GM18507 (cell line): Measurements from ENCODE around the gene LRCH1.

Experiments
- DNase-seq: peaks from one replicate; pipeline ENCODE4 v3.0.0; 2011; ENCODE audit warnings: low read depth; ENCODE audit not compliant: insufficient read length; ENCODE audit errors: extremely low spot score
- FAIRE-seq: peaks from 2 replicates; lab custom pipeline; 2011; peaks lifted over from hg19 to GRCh38; lab: Jason Lieb, UNC

LRCH1 gene

DNA sequence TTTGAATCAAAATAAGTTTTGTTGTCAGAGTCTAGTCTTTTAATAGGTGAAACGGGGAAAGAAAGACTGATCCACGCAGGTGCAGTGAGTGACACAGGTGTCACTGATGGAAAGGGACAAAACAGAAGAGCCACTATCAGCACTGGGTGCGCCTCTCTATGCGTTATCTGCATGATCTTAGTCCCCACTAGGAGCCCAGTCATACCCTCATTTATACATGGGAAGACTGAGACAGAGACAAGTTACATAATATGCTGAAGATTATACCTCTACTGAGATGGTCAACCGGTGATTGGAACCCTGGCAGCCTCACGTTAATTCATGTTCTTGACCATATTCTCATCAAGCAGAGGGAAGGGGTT, 3.4 kb downstream of the LRCH1 start:
- FAIRE-seq = no peak
- DNase-seq = no peak

DNA sequence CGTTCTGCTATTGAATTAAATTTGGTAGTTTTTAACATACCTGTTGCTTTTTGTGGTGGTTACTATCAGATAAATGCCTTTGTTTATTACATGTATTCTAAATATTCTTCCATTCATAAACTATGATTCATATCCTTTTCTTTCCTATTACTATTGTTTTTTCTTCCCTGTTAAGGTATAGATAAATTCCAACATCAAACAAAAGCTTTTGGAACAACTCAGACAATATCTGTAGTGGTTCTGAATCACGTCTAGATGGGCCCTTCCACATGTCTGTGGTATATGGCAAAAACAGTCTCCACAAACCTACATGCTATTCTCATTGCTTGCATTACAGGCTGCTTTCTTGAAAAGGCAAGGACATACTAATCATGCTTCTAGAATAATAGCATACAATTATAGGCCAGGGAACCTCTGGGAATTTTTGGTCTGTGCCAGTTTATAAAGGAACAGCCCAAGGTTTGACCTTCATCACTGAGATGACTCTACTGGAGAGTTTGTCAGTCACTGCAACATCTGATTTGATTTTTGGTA, 6.4 kb downstream of the LRCH1 start:
- DNase-seq = no peak
- no peak for FAIRE-seq

DNA sequence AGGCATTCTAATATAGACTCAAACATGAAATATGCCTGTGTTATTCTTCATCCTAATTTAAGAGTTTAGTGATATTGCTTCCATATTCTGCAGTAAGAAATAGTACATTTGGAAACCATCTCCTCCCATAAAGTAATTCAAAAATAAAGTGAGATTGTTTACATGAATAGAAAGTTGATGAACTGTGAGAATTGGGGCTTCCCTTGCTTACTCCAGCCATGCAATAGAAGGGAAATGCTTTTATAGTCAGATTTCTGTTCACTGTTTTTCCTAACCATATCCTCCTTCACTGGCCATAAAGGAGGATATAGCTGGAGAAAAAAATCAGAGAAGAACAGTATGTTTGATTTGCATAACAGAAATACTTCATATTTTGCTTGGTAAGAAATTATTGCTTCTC, 7.8 kb downstream of the LRCH1 start:
- no peak for FAIRE-seq
- DNase-seq = no peak

DNA sequence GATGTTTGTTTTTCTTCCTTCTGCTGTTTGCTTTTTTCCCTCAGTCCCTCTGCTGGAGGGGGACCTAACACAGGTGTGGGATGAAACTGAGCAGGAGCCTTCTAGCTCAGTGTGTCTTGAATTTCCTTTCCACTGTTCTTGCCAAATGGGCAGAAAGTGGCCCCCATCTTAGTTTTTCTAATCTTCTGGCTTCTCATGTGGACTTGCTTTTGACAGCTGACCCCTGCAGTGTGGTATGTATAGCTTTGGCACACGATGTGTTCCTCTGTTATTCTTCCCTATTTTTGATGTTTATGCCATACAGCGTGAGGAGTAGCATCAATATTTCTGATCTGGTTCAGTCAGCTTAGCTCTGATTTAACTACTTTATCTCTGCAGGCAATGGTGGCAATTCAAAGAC, 8.3 kb downstream of the LRCH1 start:
- FAIRE-seq (peak; percentile 9), DNase-seq (no peak)

DNA sequence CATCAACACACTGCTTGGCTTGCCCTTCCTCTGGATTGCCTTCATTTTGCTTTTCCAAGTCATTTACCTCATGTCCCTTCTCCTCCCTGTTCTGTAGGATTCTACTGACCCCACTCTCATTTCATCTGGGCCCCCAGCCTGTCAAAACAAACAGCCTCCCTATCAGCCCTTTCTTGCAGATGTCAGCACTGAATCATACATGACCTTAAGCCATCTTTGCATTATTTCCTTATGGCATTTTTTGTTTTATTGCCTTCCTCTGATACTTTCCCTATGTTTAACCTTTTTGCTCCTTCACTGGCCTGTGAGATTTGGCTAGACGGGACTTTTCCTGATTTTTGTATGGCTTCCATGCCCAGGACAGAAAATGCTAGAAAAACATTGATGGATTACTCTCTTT, 8.7 kb downstream of the LRCH1 start:
- DNase-seq = no peak
- no peak for FAIRE-seq

DNA sequence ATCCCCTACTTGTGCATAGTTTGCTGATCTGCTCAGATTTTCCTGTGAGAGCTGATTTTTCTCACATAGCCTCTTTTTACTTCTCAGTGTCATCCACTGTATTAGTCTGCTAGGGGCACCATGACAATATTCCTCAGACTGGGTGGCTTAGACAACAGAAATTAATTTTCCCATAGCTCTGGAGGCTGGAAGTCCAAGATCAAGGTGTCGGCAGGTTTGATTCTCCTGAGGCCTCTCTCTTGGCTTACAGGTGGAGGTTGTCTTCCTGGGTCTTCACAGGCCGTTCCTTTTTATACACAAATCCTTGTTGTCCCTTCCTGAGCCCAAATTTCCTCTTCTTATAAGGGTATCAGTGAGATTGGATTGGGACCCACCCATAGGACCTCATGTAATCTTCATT, 9.2 kb downstream of the LRCH1 start:
- FAIRE-seq (no peak), DNase-seq (no peak)

DNA sequence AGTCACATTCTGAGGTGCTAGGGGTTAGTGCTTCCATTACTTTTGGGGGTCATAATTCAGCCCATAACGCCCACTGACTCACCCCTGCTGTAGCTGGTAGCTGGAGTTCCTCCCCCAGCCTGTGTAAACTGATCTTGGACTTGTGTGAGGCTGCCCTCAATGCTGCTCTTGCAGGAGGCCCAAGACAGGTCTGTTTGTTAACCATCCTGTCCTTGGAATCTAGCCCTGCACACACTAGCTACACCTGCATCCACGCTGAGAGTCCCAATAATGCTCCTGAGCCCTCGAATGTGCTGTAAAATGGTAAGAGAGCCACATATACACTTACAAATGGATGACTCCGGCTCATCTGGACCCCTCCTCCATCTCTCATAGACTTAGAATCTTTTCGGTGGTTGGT, 9.6 kb downstream of the LRCH1 start:
- FAIRE-seq (no peak), DNase-seq (no peak)

DNA sequence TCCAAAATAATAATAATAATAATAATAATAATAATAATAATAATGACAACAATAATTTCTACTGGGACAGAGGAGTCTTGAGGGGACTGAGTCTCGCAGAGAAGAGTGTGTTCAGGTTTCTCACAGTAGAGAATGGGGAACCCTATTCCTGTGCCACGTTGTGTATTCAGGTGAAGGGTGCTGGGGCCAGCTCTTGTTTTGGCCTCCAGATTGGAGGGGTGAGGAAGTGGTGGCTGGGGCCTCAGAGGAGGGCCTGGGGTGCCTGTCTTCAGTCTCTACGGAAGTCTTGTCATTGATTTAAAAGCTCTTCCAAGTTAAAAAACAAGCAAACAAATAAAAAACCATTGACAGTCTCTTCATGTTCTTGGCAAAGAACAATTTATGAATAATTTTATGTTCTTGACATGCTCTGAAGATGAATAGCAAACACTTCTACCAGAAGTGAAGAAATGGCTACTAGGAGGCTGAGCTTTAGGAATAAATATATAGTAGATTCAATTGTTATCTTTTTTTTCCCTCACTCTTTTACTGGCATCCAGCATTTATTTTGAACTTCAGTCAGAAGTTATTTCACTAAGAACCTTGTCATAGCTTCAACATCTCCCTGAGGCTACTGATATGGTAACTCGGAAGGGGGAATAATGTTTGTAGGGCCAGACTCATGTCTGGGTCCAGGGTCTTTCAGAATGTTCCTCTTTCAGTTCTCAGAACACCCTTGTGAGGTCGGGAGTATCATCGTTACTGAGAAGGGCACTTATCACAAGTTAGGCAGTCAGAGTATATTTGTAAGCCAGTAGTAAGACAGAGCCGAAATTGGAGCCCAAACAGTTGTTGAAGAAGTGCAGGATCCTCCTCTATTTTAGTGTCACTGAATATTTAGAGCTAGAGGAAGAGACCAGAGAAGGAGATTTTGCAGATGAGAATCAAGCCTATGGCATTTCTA, 13.1 kb downstream of the LRCH1 start:
- DNase-seq (no peak), FAIRE-seq (peak; percentile 78)

DNA sequence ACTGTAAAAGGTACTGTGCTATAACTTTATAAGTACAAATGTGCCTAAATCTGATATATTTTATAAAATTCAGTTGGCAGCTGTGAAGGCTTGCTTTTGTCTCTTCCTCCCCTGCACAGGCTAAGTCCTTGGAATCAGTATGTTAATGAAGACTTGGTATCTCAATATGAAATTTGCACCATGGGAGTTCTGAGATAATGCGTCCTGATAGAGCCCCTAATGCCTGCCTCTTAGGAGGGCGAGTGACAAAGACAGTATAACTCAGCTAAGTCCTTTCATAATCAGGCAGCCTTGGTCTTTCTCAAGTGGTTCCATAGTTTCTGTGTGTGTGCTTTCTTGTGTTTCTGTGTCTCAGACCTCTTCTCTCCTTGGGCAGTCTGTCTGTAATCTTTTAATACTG, 14.7 kb downstream of the LRCH1 start:
- DNase-seq = no peak
- no peak for FAIRE-seq

DNA sequence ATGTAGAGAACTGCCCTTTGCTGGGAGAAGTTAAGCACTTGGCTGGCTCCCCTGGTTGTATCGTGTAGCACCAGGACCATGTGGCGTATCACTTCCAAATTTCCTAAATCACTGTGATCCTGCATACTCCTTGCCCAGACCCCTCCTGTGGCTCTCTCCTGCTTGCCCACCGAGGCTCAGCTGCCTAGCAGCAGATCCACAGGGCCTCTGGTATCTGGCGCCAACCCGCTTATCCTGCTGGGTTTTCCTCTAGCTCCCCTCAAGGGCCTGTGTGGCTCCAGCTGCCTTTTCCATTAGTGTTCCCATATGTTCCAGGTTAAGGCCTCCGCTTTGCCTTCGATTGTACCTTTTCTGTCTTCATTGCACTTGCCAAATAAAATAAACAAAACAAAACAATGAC, 16.5 kb downstream of the LRCH1 start:
- FAIRE-seq = no peak
- DNase-seq = no peak

DNA sequence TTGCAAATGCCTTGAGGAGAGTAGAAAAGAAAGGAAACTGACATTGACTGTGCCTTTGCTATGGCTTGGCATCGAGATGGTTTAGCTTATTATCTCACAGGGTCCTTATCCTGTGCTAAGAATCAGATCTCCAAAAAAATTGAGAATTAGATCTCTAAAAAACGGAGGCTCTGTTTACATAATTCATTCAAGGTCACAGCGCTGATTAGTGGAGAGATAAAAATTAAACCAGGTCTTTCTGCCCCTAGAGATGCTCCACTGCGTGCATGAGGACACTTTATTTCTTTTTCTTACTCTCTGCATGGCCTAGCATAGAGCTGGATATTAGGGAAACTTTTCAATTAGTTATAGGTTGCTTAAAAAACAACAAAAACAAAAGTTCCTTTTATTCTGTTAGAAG, 17.3 kb downstream of the LRCH1 start:
- no peak for FAIRE-seq

DNA sequence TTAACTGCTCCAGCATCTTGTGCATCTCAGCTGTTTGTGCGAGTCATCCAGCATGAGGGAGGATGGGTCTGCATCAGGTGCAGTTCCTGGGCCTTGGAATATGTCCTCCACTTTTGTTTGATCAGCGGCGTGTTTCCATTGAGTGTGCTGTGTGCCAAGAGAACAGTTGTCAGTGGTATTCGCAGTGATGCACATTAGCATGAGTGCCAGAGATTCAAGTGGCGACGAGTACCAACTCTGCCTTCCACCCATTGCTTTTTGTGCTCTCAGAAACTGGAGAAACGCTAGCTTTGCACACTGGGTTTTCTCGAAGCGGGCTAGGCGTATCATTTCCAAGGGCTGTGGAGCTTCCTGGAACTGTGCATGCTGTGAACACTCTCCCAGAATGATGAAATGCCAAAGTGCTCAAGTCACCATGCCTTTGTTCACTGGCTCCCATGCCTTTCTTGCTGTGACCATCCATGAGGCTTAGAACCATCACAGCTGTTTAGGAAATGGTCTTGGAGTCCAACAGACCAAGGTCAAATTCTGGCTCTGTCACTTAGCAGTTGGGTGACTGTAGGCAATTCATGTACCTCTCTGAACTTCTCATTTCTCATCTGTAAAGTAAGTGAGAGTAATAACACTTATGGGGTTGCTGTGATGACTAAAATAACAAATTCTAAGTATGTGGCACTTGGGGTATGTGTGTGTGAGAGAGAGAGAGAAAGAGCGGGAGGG, 18.4 kb downstream of the LRCH1 start:
- FAIRE-seq (peak; percentile 74), DNase-seq (no peak)

More for the DNA sequence above, 17.3 kb downstream of the LRCH1 start:
- no peak for DNase-seq

DNA sequence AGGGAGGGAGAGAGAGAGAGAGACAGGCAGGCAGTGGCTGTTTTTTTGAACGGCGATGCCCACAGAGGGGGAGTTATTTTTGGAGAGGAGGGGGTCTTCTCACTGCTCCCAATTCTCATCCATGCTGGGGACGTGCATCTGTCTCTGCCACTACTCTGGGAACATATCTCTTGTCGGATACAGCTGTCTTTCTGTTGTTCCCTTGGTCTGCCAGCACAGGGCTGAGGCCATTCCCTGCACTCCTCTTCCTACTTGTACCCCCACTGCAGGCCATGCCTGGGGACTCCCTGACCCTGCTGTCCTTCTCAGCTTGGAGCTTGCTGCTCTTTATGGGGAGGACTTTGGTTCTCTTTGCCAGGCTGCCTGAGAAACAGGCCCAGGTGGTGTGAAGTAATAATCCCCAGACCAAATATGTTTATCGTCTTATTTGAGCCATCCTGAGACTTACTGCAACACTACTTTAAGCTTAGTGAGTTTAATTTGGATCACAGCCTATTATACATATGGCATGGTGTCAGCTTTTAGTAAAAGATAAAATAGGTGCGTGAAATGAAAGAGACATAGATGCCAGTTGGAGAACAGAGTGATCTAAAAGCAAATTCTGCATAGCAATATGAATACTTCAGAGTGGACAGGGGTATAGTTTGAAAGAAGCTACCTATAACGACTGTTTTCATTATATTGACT, 19.1 kb downstream of the LRCH1 start:
- FAIRE-seq = no peak

DNA sequence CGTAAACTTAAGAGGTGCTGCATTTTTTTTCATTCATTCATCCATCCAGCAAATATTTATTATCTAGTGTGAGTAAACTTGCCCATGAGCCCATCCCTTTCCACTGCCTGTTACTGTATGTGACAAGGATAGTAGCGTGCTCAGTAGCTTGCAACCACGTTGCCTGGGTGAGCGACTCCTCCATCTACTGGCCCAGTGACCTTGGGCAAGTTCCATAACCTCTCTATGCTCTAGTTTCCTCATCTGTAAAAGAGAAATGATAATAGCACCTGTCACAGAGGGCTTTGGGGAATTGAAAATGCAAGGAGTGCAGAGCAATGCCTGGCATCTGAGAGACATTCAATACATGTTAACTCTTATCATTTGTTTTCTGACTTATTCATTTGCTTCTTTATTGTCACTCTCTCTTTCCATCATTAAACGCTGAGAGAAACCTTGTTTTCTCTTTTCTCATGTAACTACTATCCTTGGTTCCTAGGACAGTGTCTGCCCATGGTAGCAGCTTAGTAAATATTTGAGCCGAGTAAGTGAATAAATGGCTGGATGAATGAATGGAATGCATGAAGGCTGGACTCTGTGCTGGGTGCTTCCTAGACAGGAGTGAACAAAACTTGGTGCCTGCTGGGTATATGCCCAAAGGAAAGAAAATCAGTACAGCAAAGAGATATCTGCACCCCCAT, 19.9 kb downstream of the LRCH1 start:
- DNase-seq (no peak), FAIRE-seq (peak; percentile 84)

More for the DNA sequence above, 19.1 kb downstream of the LRCH1 start:
- DNase-seq = no peak

DNA sequence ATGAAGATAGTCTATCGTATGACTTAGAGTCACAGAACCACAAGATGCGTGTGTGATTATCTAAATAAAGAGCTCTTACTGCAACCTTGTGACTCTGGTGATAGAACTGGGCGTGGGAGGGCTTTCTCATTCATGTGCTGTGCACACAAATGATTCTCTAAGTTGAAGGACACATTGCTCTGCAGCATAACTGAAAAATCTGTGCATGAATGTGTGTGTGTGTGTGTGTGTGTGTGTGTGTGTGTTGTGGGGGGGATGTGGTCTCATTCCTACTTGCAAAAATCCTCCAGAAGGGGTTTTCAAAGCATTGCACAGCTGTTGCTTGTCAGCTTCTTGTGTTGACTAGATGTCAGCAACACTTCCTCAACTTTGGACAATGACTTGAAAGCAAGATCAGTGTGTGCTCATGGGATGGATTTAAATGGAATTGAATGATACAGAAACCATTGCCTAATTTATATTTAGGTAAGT, 22.4 kb downstream of the LRCH1 start:
- FAIRE-seq (peak; percentile 81), DNase-seq (no peak)

DNA sequence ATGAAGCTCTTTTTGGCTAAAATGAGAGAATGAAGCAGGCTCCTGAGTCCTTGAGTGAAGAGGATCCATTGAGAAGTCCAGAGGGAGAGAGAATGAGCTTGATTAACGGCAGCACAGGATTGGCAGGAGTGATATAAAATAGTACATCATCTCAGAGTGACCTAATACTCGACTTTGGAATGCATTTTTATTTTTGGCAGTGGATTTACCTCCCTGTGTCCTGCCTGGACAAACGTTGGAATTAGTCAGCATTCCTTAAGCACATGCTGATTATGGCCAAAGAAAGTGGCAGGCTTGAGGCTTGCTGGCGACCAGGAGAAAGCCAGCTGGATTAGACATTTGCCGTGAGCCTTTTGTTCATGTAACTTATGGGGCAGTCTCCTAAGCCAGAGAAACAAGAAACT, 22.9 kb downstream of the LRCH1 start:
- no peak for DNase-seq
- FAIRE-seq = no peak

DNA sequence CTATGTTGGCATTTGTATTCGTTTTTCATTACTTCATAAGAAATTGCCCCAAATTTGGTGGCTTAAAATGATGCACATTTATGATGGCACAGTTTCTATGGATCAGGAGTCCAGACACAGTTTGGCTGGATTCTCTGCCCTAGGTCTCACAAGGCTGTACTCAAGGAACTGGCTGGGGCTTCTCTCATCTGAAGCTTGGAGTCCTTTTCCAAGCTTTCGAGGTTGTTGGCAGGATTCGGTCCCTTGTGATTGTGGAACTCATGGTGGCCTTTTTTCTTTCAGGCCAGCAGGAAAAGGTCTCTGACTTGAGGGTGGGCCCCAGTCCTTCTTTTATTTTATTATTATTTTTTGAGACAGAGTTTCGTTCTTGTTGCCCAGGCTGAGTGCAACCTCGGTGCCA, 23.8 kb downstream of the LRCH1 start:
- DNase-seq = no peak
- no peak for FAIRE-seq

DNA sequence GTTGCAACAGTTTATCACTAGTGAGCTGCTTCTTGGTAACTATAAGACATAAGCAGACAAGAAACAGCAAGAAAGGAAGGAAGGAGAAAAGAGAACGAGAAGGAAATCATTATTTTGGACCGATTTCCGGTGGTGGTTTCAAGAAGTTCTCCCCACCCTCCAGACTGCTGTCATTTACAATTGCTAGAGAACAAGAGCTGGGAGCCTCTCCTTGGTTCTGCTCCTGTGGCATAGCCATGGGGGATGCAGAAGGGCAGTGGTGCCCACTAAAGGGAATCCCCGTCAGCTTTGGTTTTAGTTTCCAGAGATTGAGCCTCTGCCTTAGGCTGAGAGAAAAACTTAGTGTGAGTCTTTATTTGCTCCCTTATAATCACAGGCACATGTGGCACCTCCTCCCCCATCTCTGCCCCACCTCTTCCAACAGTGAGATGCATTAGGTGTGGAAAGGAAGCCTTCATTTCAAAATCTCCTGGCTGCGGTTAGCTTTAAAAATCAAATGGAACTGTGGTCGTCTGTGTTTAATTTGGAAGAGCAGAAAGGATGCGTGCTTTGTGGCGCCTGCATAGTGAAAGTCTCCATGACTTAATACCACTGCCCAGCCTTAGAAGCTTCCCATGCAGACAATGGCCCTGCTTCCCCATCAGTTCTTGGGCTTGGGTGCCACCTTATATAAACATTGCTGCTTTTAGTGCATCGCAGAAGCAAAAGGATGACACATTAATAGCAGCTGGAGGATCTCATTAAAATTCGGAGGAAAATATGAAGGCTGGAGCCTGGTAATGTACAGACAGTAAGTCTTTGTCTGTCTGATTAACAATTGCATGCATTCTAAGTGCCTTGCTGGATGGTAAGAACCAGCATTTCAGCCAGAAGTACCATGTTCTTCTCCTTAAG, 25.0 kb downstream of the LRCH1 start:
- peak; percentile 73 for FAIRE-seq
- DNase-seq = no peak

DNA sequence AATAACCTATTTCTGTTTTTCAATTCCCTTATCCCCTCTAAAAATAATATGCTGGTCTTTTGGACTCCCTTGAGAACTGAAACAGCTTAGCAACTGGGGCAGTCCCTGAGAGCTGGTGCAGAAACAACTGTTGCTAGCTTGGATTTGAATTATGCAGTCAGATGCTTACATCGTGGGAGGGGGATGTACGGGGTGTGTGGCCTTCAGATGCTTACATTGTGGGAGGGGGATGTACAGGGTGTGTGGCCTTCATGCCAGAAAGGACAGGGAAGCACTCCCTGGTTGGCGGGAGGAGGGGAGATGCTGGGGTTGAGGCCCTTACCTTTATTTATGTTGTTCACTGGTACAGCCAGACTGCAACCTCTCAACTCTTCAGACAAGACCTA, 25.6 kb downstream of the LRCH1 start:
- FAIRE-seq = peak; percentile 84

More for the DNA sequence above, 25.6 kb downstream of the LRCH1 start:
- no peak for DNase-seq
